Right lobe of liver (tissue), 6 donors: Measurements from ENCODE around the gene CD58. TPM values are rescaled to one million over a fixed set of nuclear protein-coding genes. Genes with fewer than 3 reads are reported as not detected.
A peak's percentile ranks its signal among the peaks of the same experiment; 100 is the strongest.

Experiments used
- ATAC-seq, 4 donors: fragments of 200-7000 bp; cut with Tn5 transposase; one replicate each; pipeline ENCODE4 v1.9.1; 2020; ENCODE audit warnings: mild to moderate bottlenecking in 4 of 4, moderate library complexity in 4 of 4
- DNase-seq, 3 donors: peaks; one replicate each; pipeline ENCODE4 v3.0.0-alpha.2; 2020
- H3K27ac ChIP-seq, 3 donors: fragments of 200-600 bp; one replicate each; pipeline ENCODE4 v1.8.0; 2022
- H3K27me3 ChIP-seq, 2 donors: fragments of 200-600 bp; one replicate each; pipeline ENCODE4 v1.8.0; 2022
- H3K36me3 ChIP-seq, 4 donors: fragments of 200-600 bp; sonication (generic) in 1 of 4; one replicate each; pipeline versions ENCODE4 v1.5.1 to v1.8.0; 2017 to 2022; ENCODE audit warnings: control low read depth in 1 of 4
- H3K4me1 ChIP-seq, 4 donors: fragments of 200-600 bp; sonication (generic) in 1 of 4; one replicate each; pipeline versions ENCODE4 v1.5.1 to v1.8.0; 2017 to 2022; ENCODE audit warnings: control low read depth in 1 of 4
- H3K4me3 ChIP-seq, 3 donors: fragments of 200-600 bp; one replicate each; pipeline ENCODE4 v1.8.0; 2022
- H3K9me3 ChIP-seq, 4 donors: fragments of 200-600 bp; sonication (generic) in 1 of 4; one replicate each; pipeline versions ENCODE4 v1.5.1 to v1.8.0; 2017 to 2022; ENCODE audit warnings: control low read depth in 1 of 4
- POLR2A ChIP-seq: fragments of 450-650 bp; IDR thresholded peaks from one replicate; pipeline ENCODE4 v1.6.1; 2017; ENCODE audit warnings: antibody characterized with exemption, mild to moderate bottlenecking
- WGBS: methylation state at CpG from one replicate; pipeline ENCODE4 v1.1.6; 2018; ENCODE audit warnings: low coverage, low lambda C conversion rate; ENCODE audit not compliant: insufficient coverage; ENCODE audit errors: missing lambda C conversion rate; 5-methylcytosine and 5-hydroxymethylcytosine counted together
- intact Hi-C, 2 donors: fragments of 100-400 bp; cut with DNase I; formaldehyde crosslinking; loops; one replicate each; pipeline versions ENCODE4 v1.11.2 to v1.14.1; 2022
- total RNA-seq, 6 experiments: library from RNA; depleted of rRNA in 2 of 6; stranded (reverse); fragments of >200 nt in 2 of 6; fragmentation: NEBNext Ultra II Directional in 3 of 6; extraction: Animal tissue kit (Norgen Biotek cat#: 25700) in 3 of 6; gene quantifications; one replicate each; pipeline versions ENCODE4 v1.1.0 to v1.2.4, GENCODE V29; 2016 to 2023
- TF ChIP-seq, protein P1 (sequence below), 4 donors: fragments of 200-600 bp in 3 of 4; fragments of 450-650 bp in 1 of 4; IDR thresholded peaks; one replicate each; pipeline versions ENCODE4 v1.5.1 to v1.8.0; 2016 to 2022; ENCODE audit warnings: antibody characterized with exemption in 4 of 4, mild to moderate bottlenecking in 2 of 4
- donor health status: DM: no; HTN: yes; CAD: no.
- donor health status: DM: no; HTN: no; CAD: no.
- donor health status: DM: no; HTN: no; CAD: no.
- donor health status: DM: no; HTN: yes; CAD: no.
- donor health status: DM: no; HTN: yes; CAD: no.

The CD58 gene
- total RNA-seq, 6 experiments from 2014 or later = 3.5 to 13.8 (median 7.5) TPM

DNA sequence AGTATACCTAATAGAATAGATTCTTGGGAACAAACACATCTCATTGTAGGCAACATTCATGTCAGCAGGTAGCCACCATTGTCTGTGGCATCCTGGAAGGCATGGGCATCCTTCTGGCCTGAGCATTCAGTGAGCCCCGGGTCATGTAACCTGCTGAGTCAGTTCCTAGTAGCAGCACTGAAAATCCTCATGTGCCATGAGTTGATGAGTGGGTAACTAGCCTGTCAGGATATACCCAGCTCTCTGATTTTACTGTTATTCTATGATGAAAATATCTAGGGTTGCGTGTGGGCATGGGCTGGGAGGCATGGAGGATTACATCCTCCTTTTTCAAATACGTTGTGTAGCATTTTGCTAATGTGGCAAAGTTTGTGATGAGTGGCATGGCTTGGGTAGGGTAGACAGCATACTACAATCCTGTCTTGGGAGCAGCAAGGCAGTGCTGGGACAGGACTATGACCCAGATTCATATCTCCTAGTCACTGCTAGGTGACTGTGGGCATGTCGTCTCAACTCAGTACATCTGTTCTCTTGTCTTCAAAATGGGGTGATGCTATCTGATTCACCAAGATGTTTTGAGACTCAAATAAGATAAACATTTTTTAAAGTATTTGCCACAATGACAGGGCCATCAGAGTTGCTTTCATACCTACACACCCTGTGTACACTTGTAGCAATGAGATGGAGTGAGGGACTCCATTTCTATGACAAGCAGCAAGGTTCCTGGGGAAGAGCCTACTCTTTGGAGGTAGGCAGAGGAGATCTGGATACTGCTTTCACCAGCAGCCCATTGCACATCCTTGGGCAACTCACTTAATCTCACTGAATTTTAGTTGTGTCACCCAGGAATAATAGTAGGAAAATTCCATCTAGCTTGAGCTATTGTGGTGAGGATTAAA lies 62.5 kb downstream of the CD58 start:
- Histone ChIP-seq H3K27me3 (no peaks in the 10 kb centered on the region), H3K4me1 (no peaks in the 10 kb centered on the region), H3K9me3 (no peaks in the 10 kb centered on the region), H3K27ac (peak overlapping the region in 1 of 3 donors; percentile 28), H3K4me3 (no peak overlapping the region), H3K36me3 (no peaks in the 10 kb centered on the region)
- DNase-seq = no peak
- ATAC-seq = no peak
- WGBS = 77% methylated on average over 3 of the region's 4 CpGs
- TF ChIP-seq, protein P1, sequence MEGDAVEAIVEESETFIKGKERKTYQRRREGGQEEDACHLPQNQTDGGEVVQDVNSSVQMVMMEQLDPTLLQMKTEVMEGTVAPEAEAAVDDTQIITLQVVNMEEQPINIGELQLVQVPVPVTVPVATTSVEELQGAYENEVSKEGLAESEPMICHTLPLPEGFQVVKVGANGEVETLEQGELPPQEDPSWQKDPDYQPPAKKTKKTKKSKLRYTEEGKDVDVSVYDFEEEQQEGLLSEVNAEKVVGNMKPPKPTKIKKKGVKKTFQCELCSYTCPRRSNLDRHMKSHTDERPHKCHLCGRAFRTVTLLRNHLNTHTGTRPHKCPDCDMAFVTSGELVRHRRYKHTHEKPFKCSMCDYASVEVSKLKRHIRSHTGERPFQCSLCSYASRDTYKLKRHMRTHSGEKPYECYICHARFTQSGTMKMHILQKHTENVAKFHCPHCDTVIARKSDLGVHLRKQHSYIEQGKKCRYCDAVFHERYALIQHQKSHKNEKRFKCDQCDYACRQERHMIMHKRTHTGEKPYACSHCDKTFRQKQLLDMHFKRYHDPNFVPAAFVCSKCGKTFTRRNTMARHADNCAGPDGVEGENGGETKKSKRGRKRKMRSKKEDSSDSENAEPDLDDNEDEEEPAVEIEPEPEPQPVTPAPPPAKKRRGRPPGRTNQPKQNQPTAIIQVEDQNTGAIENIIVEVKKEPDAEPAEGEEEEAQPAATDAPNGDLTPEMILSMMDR (IDR thresholded peaks at IDR 0.05) = no peak
- TF ChIP-seq POLR2A = no peak
- intact Hi-C loops = no loop called here

DNA sequence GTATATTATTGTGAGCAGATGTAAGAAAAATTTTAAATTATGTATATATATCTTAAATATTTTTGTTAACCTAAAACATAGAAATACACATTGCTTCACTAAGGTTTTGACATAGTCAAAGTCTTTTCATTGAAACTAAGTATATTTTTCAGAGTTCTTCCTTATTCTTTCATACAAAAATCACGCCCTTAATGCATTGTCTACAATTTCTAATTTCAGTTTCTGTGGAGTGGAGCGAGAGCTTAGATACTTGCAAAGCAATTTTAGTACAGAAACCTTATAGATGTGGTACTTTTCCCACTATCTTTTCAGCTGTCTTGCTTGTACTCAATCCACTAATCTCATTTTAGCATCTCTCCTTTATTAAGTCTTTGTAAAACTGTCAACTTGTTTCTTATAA lies 63.2 kb downstream of the CD58 start:
- H3K4me1 ChIP-seq = no peaks in the 10 kb centered on the region
- no peaks in the 10 kb centered on the region for H3K36me3 ChIP-seq
- intact Hi-C loops = no loop called here
- TF ChIP-seq POLR2A = no peak
- TF ChIP-seq, protein P1 (IDR thresholded peaks at IDR 0.05) = no peak
- no peak overlapping the region for H3K27ac ChIP-seq
- no peaks in the 10 kb centered on the region for H3K27me3 ChIP-seq
- DNase-seq (no peak), ATAC-seq (no peak)
- WGBS = 60% methylated on average over 2 of the region's 2 CpGs
- H3K9me3 ChIP-seq = no peaks in the 10 kb centered on the region
- no peak overlapping the region for H3K4me3 ChIP-seq

DNA sequence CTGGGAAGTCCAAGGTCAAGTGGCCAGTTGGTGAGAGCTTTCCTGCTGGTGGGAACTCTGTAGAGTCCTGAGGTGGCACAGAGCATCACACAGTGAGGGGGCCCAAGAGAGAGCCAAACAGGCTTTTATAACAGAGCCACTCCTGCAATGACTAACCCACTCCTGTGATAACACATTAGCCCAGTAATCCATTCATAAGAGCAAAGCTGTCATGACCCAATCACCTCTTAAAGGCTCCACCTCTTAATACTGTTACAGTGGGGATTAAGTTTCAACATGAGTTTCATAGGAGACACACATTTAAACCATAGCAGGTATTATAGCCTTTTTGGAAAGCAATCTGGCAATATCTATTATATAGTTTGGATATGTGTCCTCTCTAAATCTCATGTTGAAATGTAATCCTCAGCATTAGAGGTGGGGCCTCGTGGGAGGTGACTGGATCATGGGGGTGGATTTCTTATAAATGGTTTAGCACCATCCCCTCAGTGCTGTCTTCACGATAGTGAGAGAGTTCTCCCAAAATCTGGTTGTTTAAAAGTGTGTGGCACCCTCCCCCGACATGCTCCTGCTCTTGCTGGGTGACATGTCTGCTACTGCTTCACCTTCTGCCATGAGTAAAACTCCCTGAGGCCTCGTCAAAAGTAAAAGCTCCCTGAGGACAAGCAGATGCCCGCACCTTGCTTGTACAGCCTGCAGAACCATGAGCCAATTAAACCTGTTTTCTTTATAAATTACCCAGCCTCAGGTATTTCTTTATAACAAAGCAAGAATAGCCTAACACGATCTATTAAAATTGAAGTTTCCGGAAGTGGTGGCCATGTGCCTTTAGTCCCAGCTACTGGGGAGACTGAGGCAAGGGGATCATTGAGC lies 64.5 kb downstream of the CD58 start:
- Histone ChIP-seq H3K9me3 (no peaks in the 10 kb centered on the region), H3K27ac (no peak overlapping the region), H3K4me1 (no peaks in the 10 kb centered on the region), H3K27me3 (no peaks in the 10 kb centered on the region), H3K36me3 (no peaks in the 10 kb centered on the region), H3K4me3 (no peak overlapping the region)
- TF ChIP-seq, protein P1 (IDR thresholded peaks at IDR 0.05) = no peak
- no peak for TF ChIP-seq POLR2A
- ATAC-seq = no peak
- intact Hi-C loops = no loop called here
- no peak for DNase-seq
- 88% methylated on average over 6 of the region's 7 CpGs for WGBS

DNA sequence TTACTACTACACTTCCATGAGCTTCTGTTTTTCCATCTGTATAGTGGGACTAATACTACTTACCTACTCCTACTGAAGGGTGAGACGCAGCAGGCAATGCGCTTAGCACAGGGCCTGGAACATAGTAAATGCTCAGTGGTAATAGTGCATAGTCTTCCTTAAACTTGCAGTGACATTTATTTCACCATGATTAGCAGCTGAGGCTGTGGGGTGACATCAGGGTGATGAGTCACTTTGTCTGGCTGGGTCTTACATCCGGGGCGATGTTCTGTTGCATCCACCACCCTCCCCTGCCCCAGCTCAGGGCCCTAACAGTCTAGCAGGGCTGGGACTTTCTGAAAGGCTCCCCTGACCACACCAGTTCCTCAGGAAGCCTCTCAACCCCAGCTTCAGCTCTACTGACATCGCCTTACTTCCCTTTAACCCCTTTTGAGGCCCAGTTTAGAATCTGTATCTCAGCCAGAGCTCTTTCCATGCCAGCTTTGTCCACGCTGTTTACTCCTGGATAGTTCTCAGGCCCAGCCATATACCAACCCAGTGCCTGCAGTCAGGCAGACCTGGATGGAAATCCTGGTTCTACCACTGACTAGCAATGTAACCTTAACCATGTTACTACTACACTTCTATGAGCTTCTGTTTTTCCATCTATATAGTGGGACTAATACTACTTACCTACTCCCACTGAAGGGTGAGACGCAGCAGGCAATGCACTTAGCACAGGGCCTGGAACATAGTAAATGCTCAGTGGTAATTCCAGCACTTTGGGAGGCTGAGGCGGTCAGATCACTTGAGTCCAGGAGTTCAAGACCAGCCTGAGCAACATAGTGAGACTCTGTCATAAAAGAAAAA lies 66.3 kb downstream of the CD58 start:
- Histone ChIP-seq H3K27ac (peak overlapping the region in 2 of 3 donors; percentile 37 to 59), H3K36me3 (no peaks in the 10 kb centered on the region), H3K4me3 (no peak overlapping the region), H3K27me3 (no peaks in the 10 kb centered on the region), H3K4me1 (no peaks in the 10 kb centered on the region), H3K9me3 (no peaks in the 10 kb centered on the region)
- peak in 2 of 3 donors; percentile 69 to 77 for DNase-seq
- intact Hi-C loops = no loop called here
- peak; percentile 86 to 93 (median 88) for ATAC-seq
- 72% methylated on average over 4 of the region's 8 CpGs for WGBS
- TF ChIP-seq, protein P1 (IDR thresholded peaks at IDR 0.05) = no peak
- no peak for TF ChIP-seq POLR2A
